GM12875 (cell line): ENCODE measurements around the gene DEF6.
A peak's percentile ranks its signal among the peaks of the same experiment; 100 is the strongest.
"Not testable (repeated sequence)": the region's sequence is repeated elsewhere in the genome, so short reads cannot be mapped to it uniquely, and the experiment has no call there.

Experiments used
- H3K4me3 ChIP-seq: one replicate; pipeline ENCODE4 v1.5.1; 2011; ENCODE audit warnings: low read depth, low read length, control low read depth
- TF ChIP-seq, protein P1 (sequence below): IDR thresholded peaks from 2 replicates; pipeline ENCODE4 v1.5.1; 2011; ENCODE audit warnings: low read depth, mild to moderate bottlenecking, control low read depth, inconsistent platforms, low read length, moderate library complexity, borderline replicate concordance; ENCODE audit not compliant: insufficient read depth

Gene DEF6

DNA sequence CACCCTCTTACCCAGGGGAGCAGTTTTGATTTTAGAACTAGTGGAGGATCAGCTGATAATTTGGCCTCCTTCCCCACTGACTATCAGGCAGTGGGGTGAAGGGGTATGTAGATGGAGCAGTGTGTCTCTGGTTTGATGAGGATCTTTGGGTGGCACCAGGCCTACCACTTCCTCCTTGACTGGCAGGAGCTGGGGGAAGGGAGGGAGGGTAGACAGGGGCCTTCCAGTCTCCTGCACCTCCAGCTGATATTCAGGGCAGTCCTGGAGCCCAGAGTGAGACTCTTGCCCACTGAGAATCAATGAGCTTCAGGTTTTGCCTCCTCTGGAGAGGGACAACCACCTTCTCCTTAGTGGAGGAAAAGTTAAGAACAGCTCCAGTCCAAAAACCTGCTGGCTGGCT is 3.2 kb downstream of the DEF6 start:
- no peak overlapping the region for H3K4me3 ChIP-seq
- TF ChIP-seq, protein P1, sequence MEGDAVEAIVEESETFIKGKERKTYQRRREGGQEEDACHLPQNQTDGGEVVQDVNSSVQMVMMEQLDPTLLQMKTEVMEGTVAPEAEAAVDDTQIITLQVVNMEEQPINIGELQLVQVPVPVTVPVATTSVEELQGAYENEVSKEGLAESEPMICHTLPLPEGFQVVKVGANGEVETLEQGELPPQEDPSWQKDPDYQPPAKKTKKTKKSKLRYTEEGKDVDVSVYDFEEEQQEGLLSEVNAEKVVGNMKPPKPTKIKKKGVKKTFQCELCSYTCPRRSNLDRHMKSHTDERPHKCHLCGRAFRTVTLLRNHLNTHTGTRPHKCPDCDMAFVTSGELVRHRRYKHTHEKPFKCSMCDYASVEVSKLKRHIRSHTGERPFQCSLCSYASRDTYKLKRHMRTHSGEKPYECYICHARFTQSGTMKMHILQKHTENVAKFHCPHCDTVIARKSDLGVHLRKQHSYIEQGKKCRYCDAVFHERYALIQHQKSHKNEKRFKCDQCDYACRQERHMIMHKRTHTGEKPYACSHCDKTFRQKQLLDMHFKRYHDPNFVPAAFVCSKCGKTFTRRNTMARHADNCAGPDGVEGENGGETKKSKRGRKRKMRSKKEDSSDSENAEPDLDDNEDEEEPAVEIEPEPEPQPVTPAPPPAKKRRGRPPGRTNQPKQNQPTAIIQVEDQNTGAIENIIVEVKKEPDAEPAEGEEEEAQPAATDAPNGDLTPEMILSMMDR = no peak

- peak overlapping the region; percentile 0 for H3K4me3 ChIP-seq
- TF ChIP-seq, protein P1 = no peak
These were observed 5.1 kb downstream of the DEF6 start for GRCh38 chr6:35302604-35303241.

DNA sequence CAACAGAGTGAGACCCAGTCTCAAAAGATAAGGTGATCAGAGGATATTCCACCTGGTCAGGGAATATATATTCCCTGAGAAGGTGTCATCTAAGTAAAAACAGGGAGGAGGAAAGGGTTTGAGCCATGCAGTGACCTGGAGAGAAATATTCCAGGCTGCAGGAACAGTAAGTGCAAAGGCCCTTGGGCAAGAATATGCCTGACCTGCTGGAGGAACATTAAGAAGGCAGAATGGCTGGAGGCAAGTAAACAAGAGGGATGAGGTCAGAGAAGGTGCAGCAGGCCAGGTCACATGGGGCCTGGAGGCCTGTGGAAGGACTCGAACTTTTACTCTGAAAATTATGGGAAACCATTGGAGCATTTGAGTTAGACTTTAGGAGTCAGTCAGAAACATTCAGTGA is 6.7 kb downstream of the DEF6 start:
- TF ChIP-seq, protein P1 = no peak
- no peak overlapping the region for H3K4me3 ChIP-seq

GRCh38 chr6:35305117-35305516 is 7.5 kb downstream of the DEF6 start:
- H3K4me3 ChIP-seq = no peak overlapping the region
- TF ChIP-seq, protein P1 = no peak

- H3K4me3 ChIP-seq = not testable (repeated sequence)
These were observed 9.5 kb downstream of the DEF6 start for GRCh38 chr6:35307138-35307537.

DNA sequence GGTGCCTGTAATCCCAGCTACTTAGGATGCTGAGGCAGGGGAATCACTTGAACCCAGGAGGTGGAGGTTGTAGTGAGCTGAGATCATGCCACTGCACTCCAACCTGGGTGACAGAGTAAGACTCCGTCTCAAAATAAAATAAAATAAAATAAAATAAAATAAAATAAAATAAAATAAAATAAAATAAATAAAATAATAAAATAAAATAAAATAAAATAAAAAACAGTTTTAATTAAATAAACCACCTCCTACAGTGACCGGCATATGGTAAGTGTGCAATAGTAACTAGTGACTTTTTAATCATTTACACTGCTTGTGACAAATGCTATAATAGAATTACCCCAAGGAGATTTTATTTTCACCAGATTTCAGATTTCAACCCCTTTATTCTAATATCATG is 10.9 kb downstream of the DEF6 start:
- not testable (repeated sequence) for H3K4me3 ChIP-seq

- TF ChIP-seq, protein P1 = no peak
- H3K4me3 ChIP-seq = no peak overlapping the region
These were observed 12.1 kb downstream of the DEF6 start for GRCh38 chr6:35309611-35310264.

- no peak overlapping the region for H3K4me3 ChIP-seq
- TF ChIP-seq, protein P1 = no peak
These were observed 12.7 kb downstream of the DEF6 start for GRCh38 chr6:35310265-35310831.
